ENCODE results near the gene DOP1B.

Gene DOP1B

GRCh38 chr21:36117286-36117741, 39.3 kb upstream of the DOP1B start:
- peak overlapping the region; percentile 40 for H3K27ac ChIP-seq
- TF ChIP-seq ZFX (IDR thresholded peaks at IDR 0.05): no peak
- TF ChIP-seq CTCF (conservative IDR thresholded peaks at IDR 0.05): no peak

GRCh38 chr21:36120304-36120888, 36.2 kb upstream of the DOP1B start:
- H3K27ac ChIP-seq: no peak overlapping the region
- no peak for TF ChIP-seq CTCF (conservative IDR thresholded peaks at IDR 0.05)
- TF ChIP-seq ZFX (IDR thresholded peaks at IDR 0.05): no peak

- H3K27ac ChIP-seq: no peak overlapping the region
- no peak for TF ChIP-seq ZFX (IDR thresholded peaks at IDR 0.05)
- peak; percentile 58 for TF ChIP-seq CTCF (conservative IDR thresholded peaks at IDR 0.05)
Measured at GRCh38 chr21:36122977-36123376, 33.6 kb upstream of the DOP1B start.

GRCh38 chr21:36124395-36124794, 32.2 kb upstream of the DOP1B start:
- H3K27ac ChIP-seq: no peak overlapping the region
- no peak for TF ChIP-seq CTCF (conservative IDR thresholded peaks at IDR 0.05)
- TF ChIP-seq ZFX (IDR thresholded peaks at IDR 0.05): no peak

- TF ChIP-seq ZFX (IDR thresholded peaks at IDR 0.05) (no peak), CTCF (conservative IDR thresholded peaks at IDR 0.05) (peak; percentile 93)
- peak overlapping the region; percentile 90 for H3K27ac ChIP-seq
Measured at GRCh38 chr21:36125512-36126207, 31.0 kb upstream of the DOP1B start.

- peak overlapping the region; percentile 90 for H3K27ac ChIP-seq
- no peak for TF ChIP-seq ZFX (IDR thresholded peaks at IDR 0.05)
- no peak for TF ChIP-seq CTCF (conservative IDR thresholded peaks at IDR 0.05)
Measured at GRCh38 chr21:36126208-36126565, 30.4 kb upstream of the DOP1B start.

- no peak for TF ChIP-seq ZFX (IDR thresholded peaks at IDR 0.05)
- no peak for TF ChIP-seq CTCF (conservative IDR thresholded peaks at IDR 0.05)
- H3K27ac ChIP-seq: peak overlapping the region; percentile 90
Measured at GRCh38 chr21:36126621-36127110, 30.0 kb upstream of the DOP1B start.

Data from C4-2B (cell line).